ENCODE measurements around the gene PARP2. TPM values are rescaled to one million over a fixed set of nuclear protein-coding genes. Genes with fewer than 3 reads are reported as not detected.

Gene PARP2
- total and polyA plus RNA-seq, 2 of the 8 experiments (the other 6 are each of a cell fraction or from before 2014, with no cell fraction given): 27.7 to 41.7 TPM

- peaks cover 0 to 5% (median 1%) of the 10 kb centered on the region in 4 experiments; a peak in 3 of 8 replicates for H3K36me3 ChIP-seq (ENCODE audit: control insufficient read depth in 2 of 4, insufficient read depth in 4 of 4, low read length in 3 of 4)
- ChIA-PET POLR2A (ENCODE audit: partially characterized antibody) (interaction anchor here (4.7 kb wide), 1 partner anchor 12 kb away, joined by 16 read pairs; the partner anchor contains the start of gene TEP1), CTCF (ENCODE audit: partially characterized antibody) (interaction anchor here (1.3 to 2.3 kb wide), 3 partner anchors 13 to 206 kb away, joined by 3 to 5 read pairs (median 4); no protein-coding TSS in a partner anchor)
- H4K5ac ChIP-seq (ENCODE audit: insufficient read length, low read depth, low read length): no peak overlapping the region
- H2BK20ac ChIP-seq (ENCODE audit: low read length): no peak overlapping the region
- H3K79me1 ChIP-seq (ENCODE audit: low read depth, low read length): no peaks in the 10 kb centered on the region; the same call in 1 of the 2 replicates
- no peaks in the 10 kb centered on the region for H3K27me3 ChIP-seq (replicated peaks in 1 of 4; ENCODE audit: control insufficient read depth in 3 of 4, extremely low read depth in 1 of 4, insufficient read depth in 3 of 4, low read length in 3 of 4)
- H3K27ac ChIP-seq (ENCODE audit: low read depth, low read length): no peak overlapping the region
- no peak overlapping the region for H2AFZ ChIP-seq (ENCODE audit: low read length)
- H3K14ac ChIP-seq (ENCODE audit: insufficient read length): no peak overlapping the region
- whole genome bisulfite sequencing, 2 experiments (ENCODE audit: extremely low coverage in 1 of 2, insufficient coverage in 1 of 2, insufficient read length in 1 of 2, insufficient replicate concordance in 2 of 2, low coverage in 1 of 2, low lambda C conversion rate in 2 of 2, missing lambda C conversion rate in 1 of 2): 96% methylated on average over 1 of the region's 1 CpG; no CpG with 5 or more reads in 1 of the 2 experiments
- H3K4ac ChIP-seq (replicated peaks; ENCODE audit: insufficient read length, low read depth, low read length): no peak overlapping the region
- H3K79me2 ChIP-seq (ENCODE audit: control insufficient read depth in 1 of 2, insufficient read depth in 2 of 2, low read length in 2 of 2): no peaks in the 10 kb centered on the region
- no peak overlapping the region for H3K9ac ChIP-seq (replicated peaks in 1 of 4; ENCODE audit: extremely low read depth in 1 of 4, low read depth in 3 of 4, low read length in 3 of 4)
- H2BK120ac ChIP-seq (replicated peaks; ENCODE audit: low read depth, low read length): no peak overlapping the region
- no peaks in the 10 kb centered on the region for H3K23me2 ChIP-seq (ENCODE audit: low read depth, low read length)
- H3K23ac ChIP-seq (ENCODE audit: insufficient read length): no peak overlapping the region
- no peak overlapping the region for H3K4me3 ChIP-seq (ENCODE audit: extremely low read depth in 1 of 4, insufficient read depth in 2 of 4, low read depth in 3 of 4, low read length in 4 of 4)
- H4K91ac ChIP-seq (replicated peaks; ENCODE audit: insufficient read length, low read length): no peak overlapping the region
- H3K18ac ChIP-seq (ENCODE audit: extremely low read depth, low read length): no peak overlapping the region
- no peak overlapping the region for H2AK5ac ChIP-seq (ENCODE audit: low read depth, low read length)
- no peak overlapping the region for H2BK12ac ChIP-seq (ENCODE audit: low read depth, low read length)
- H3K4me1 ChIP-seq (replicated peaks in 1 of 4; ENCODE audit: control insufficient read depth in 3 of 4, insufficient read depth in 4 of 4, low read length in 3 of 4): no peaks in the 10 kb centered on the region
- no peak for DNase-seq (ENCODE audit: low read depth in 1 of 2, low spot score in 2 of 2)
- H2BK15ac ChIP-seq (ENCODE audit: low read length): no peak overlapping the region
- H4K20me1 ChIP-seq (replicated peaks in 1 of 2; ENCODE audit: control insufficient read depth in 1 of 2, insufficient read depth in 2 of 2, low read length in 2 of 2): no peaks in the 10 kb centered on the region
- no peak overlapping the region for H4K8ac ChIP-seq (ENCODE audit: extremely low read depth, insufficient read depth, low read length)
- H2BK5ac ChIP-seq (ENCODE audit: low read depth, low read length): no peak overlapping the region
- no peak for FAIRE-seq
- no peaks in the 10 kb centered on the region for H3K9me3 ChIP-seq (ENCODE audit: insufficient read depth in 2 of 2, low read depth in 1 of 2, low read length in 1 of 2)
- no peak overlapping the region for H3K56ac ChIP-seq (replicated peaks; ENCODE audit: insufficient read length, low read depth, low read length)
- no peak overlapping the region for H3K4me2 ChIP-seq (ENCODE audit: insufficient read depth in 1 of 2, low read depth in 2 of 2, low read length in 2 of 2)
- no peak for TF ChIP-seq POLR2AphosphoS5 (IDR thresholded peaks at IDR 0.05; ENCODE audit: low read depth, low read length)
- TF ChIP-seq GTF2F1 (IDR thresholded peaks at IDR 0.05; ENCODE audit: borderline replicate concordance, low read depth, low read length): no peak
- TF ChIP-seq RAD21 (IDR thresholded peaks at IDR 0.05 in 1 of 2, conservative IDR thresholded peaks at IDR 0.05 in 1 of 2; ENCODE audit: low read depth in 2 of 2, low read length in 2 of 2): no peak
- no peak for TF ChIP-seq MAFK (IDR thresholded peaks at IDR 0.05; ENCODE audit: low read depth, low read length)
- no peak for TF ChIP-seq SP2 (IDR thresholded peaks at IDR 0.05; ENCODE audit: low read length)
- no peak for TF ChIP-seq TCF12 (IDR thresholded peaks at IDR 0.05; ENCODE audit: low read depth, low read length)
- no peak for TF ChIP-seq TEAD4 (IDR thresholded peaks at IDR 0.05; ENCODE audit: low read depth, low read length)
- no peak for TF ChIP-seq ASH2L (IDR thresholded peaks at IDR 0.05; ENCODE audit: low read length)
- no peak for TF ChIP-seq CHD1 (IDR thresholded peaks at IDR 0.05; ENCODE audit: low read depth, low read length)
- TF ChIP-seq POU5F1 (IDR thresholded peaks at IDR 0.05; ENCODE audit: low read depth, low read length): no peak
- no peak for TF ChIP-seq PHF8 (conservative IDR thresholded peaks at IDR 0.05; ENCODE audit: low read depth, low read length)
- TF ChIP-seq SIX5 (IDR thresholded peaks at IDR 0.05; ENCODE audit: low read depth, low read length): no peak
- TF ChIP-seq YY1 (IDR thresholded peaks at IDR 0.05; ENCODE audit: low read depth, low read length): no peak
Measured at GRCh38 chr14:20400589-20400964, 57.1 kb downstream of the PARP2 start.

All from H1 (cell line).